Adrenal gland (tissue), 12 donors: Measurements from ENCODE around the gene SLC1A1. TPM values are rescaled to one million over a fixed set of nuclear protein-coding genes. Genes with fewer than 3 reads are reported as not detected.

ENCODE experiments used
- DNase-seq, 7 donors: peaks; one replicate each; pipeline ENCODE4 v3.0.0-alpha.2; 2019 to 2020
- H3K27ac ChIP-seq, 5 donors: fragments of 200-600 bp; sonication (generic) in 4 of 5; 1 replicate in 3 of 5; 2 replicates in 2 of 5; pipeline versions ENCODE4 v1.5.1 to v1.8.0; 2016 to 2020; ENCODE audit warnings: mild to moderate bottlenecking in 1 of 5
- H3K27me3 ChIP-seq: fragments of 200-600 bp; 2 replicates; pipeline ENCODE4 v1.8.0; 2021
- H3K36me3 ChIP-seq, 2 donors: fragments of 200-600 bp; replicated peaks in 1 of 2; 1 replicate in 1 of 2; 2 replicates in 1 of 2; pipeline versions ENCODE4 v1.5.1 to v1.8.0; 2018 to 2022
- H3K4me1 ChIP-seq, 2 donors: fragments of 200-600 bp; replicated peaks in 1 of 2; 1 replicate in 1 of 2; 2 replicates in 1 of 2; pipeline versions ENCODE4 v1.5.1 to v1.8.0; 2018 to 2021
- H3K4me3 ChIP-seq, 4 donors: fragments of 200-600 bp; sonication (generic) in 3 of 4; one replicate each; pipeline ENCODE4 v1.5.1; 2016 to 2018
- H3K9me3 ChIP-seq, 3 donors: fragments of 200-600 bp; sonication (generic) in 1 of 3; replicated peaks in 1 of 3; 1 replicate in 2 of 3; 2 replicates in 1 of 3; pipeline versions ENCODE4 v1.5.1 to v1.8.0; 2016 to 2021
- CTCF ChIP-seq, 6 experiments: fragments of 450-650 bp in 4 of 6; fragments of 200-600 bp in 2 of 6; sonication (generic) in 1 of 6; IDR thresholded peaks; 1 replicate in 5 of 6; 2 replicates in 1 of 6; pipeline versions ENCODE4 v1.5.1 to v1.8.0; 2016 to 2021; ENCODE audit warnings: antibody characterized with exemption in 6 of 6, mild to moderate bottlenecking in 2 of 6, moderate library complexity in 1 of 6
- POLR2A ChIP-seq, 2 donors: fragments of 450-650 bp; IDR thresholded peaks; one replicate each; pipeline ENCODE4 v1.6.1; 2017; ENCODE audit warnings: antibody characterized with exemption in 2 of 2, mild to moderate bottlenecking in 2 of 2, moderate library complexity in 1 of 2
- WGBS, 4 donors: extraction: QIAGEN DNeasy Blood & Tissue Kit in 2 of 4; methylation state at CpG; one replicate each; pipeline versions ENCODE4 v1.1.5 to v1.1.7; 2013 to 2017; 5-methylcytosine and 5-hydroxymethylcytosine counted together
- intact Hi-C, 2 donors: fragments of 100-400 bp; cut with DNase I; formaldehyde crosslinking; loops; one replicate each; pipeline versions ENCODE4 v1.14.1 to v1.15.0; 2022 to 2023
- polyA plus RNA-seq, 3 donors: library from polyadenylated mRNA; stranded (reverse); fragments of 200-250 nt in 2 of 3; fragments of 350-450 nt in 1 of 3; fragmentation: Illumina TruSeq in 1 of 3; extraction: RNeasy Lipid Tissue Mini Kit (QIAGEN cat#74804) in 1 of 3; gene quantifications; one replicate each; pipeline ENCODE4 v1.2.3, GENCODE V29; 2013 to 2014
- total RNA-seq, 9 donors: library from RNA; depleted of rRNA in 4 of 9; stranded (reverse); fragments of >200 nt in 4 of 9; fragments of 120-200 nt in 1 of 9; fragmentation: NEBNext Ultra II Directional in 1 of 9; extraction: Animal tissue kit (Norgen Biotek cat#: 25700) in 1 of 9; gene quantifications; one replicate each; pipeline versions ENCODE4 v1.1.0 to v1.2.4, GENCODE V29; 2013 to 2023
- donor health status: healthy with polysubstance abuse.
- donor health status: Bipolar disorder and iron deficiency.
- donor health status: DM: yes; HTN: yes; CAD: no.
- donor health status: DM: no; HTN: no; CAD: no.
- donor health status: DM: no; HTN: no; CAD: no.
- donor health status: DM: yes; HTN: yes; CAD: no.

SLC1A1 gene
- total and polyA plus RNA-seq, 12 donors, result 0.68 to 4.9 (median 1.7) TPM

- Histone ChIP-seq H3K4me3 (no peak overlapping the region), H3K4me1 (peaks cover 12 to 13% of the 10 kb centered on the region in 2 donors), H3K9me3 (no peaks in the 10 kb centered on the region), H3K27me3 (no peaks in the 10 kb centered on the region), H3K36me3 (no peaks in the 10 kb centered on the region), H3K27ac (no peak overlapping the region)
- no peak for DNase-seq
- WGBS, 4 donors, result 41 to 54% (median 50%) methylated on average over 7 of the region's 7 CpGs
- intact Hi-C loops, result no loop called here
- TF ChIP-seq POLR2A (IDR thresholded peaks at IDR 0.05), result no peak
- no peak for TF ChIP-seq CTCF (IDR thresholded peaks at IDR 0.05)
These were observed 1.3 kb downstream of the SLC1A1 start for GRCh38 chr9:4491626-4491975.

DNA sequence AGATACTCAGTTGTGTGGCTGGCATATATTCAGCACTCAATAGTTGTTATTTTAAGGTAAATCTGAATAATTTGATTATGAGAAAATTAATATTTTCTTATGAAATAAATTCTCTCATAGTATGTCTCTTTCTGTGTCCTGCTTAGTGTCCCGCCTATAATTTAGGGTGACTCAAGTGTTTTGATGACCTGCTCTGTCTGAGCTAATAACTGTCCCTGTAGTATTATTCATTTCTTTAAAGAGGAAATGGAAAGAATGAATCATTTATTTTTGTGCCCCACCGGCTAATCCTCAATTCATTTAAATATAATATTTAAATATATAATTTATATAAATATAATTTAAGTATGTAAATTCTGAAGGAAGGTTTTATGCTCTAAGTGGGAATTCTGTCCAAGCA lies 4.1 kb downstream of the SLC1A1 start:
- intact Hi-C loops, result no loop called here
- DNase-seq, result no peak
- TF ChIP-seq CTCF (IDR thresholded peaks at IDR 0.05) (no peak), POLR2A (IDR thresholded peaks at IDR 0.05) (no peak)
- peaks cover 12 to 13% of the 10 kb centered on the region in 2 donors for H3K4me1 ChIP-seq
- no peaks in the 10 kb centered on the region for H3K27me3 ChIP-seq
- H3K9me3 ChIP-seq, result no peaks in the 10 kb centered on the region
- WGBS, 4 donors, result 52 to 76% (median 60%) methylated on average over 2 of the region's 2 CpGs
- no peak overlapping the region for H3K4me3 ChIP-seq
- H3K27ac ChIP-seq, result no peak overlapping the region
- H3K36me3 ChIP-seq, result no peaks in the 10 kb centered on the region

DNA sequence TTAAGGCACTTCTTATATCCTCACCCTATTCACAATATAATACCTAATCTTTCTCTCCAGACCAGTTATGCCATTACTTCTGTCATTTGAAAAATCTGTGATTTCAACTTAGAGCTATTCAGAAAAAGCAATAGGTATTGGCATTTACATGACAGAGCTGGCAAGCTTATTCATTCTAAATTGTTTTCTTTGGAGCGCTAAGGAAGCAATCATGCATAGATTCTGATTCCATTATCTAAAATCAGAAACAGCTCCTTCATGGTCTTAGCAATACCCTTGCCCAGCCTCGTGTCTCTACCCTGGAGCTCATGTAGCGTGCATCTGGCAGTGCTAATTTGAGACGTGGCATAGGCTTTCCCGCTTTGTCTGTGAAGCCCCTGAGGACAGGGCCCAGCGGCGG lies 4.5 kb downstream of the SLC1A1 start:
- Histone ChIP-seq H3K9me3 (no peaks in the 10 kb centered on the region), H3K4me3 (no peak overlapping the region), H3K4me1 (peaks cover 12 to 13% of the 10 kb centered on the region in 2 donors), H3K36me3 (no peaks in the 10 kb centered on the region), H3K27me3 (no peaks in the 10 kb centered on the region), H3K27ac (no peak overlapping the region)
- DNase-seq, result no peak
- WGBS, 4 donors, result 80 to 94% (median 93%) methylated on average over 3 to 7 of the region's 7 CpGs
- intact Hi-C loops, result no loop called here
- no peak for TF ChIP-seq POLR2A (IDR thresholded peaks at IDR 0.05)
- TF ChIP-seq CTCF (IDR thresholded peaks at IDR 0.05), result no peak

DNA sequence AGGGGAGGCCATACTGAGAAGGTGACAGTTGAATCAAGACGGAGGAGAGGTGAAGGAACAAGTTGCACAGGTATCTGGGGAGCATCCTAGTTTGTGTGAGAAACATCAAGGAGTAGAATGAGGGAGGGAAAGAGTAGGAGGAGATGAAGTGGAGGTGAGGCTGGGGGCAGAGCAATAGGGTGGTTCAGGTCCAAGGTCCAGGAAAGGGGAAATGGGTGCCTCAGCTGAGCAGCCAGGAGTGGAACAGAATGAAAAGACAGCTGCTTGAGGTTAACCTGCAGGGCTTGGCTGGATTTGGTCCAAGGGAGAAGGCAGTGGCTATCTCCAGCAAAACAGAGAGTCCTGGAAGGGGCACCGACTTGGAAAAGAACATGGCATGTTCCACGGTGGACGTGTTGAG lies 5.3 kb downstream of the SLC1A1 start:
- Histone ChIP-seq H3K4me1 (peaks cover 11 to 12% of the 10 kb centered on the region in 2 donors), H3K4me3 (no peak overlapping the region), H3K9me3 (no peaks in the 10 kb centered on the region), H3K36me3 (no peaks in the 10 kb centered on the region), H3K27ac (no peak overlapping the region), H3K27me3 (no peaks in the 10 kb centered on the region)
- TF ChIP-seq CTCF (IDR thresholded peaks at IDR 0.05) (no peak), POLR2A (IDR thresholded peaks at IDR 0.05) (no peak)
- no peak for DNase-seq
- WGBS, 4 donors, result 77 to 90% (median 84%) methylated on average over 4 of the region's 4 CpGs
- intact Hi-C loops, result no loop called here
